Measurements from ENCODE around the gene AWAT2.

AWAT2 gene

GRCh38 chrX:70082723-70083122 lies 33.0 kb upstream of the AWAT2 start:
- Histone ChIP-seq H3K27ac (ENCODE audit: low read depth, low read length, poor library complexity, severe bottlenecking) (no peak overlapping the region), H3K27me3 (ENCODE audit: insufficient read depth, low read length) (no peaks in the 10 kb centered on the region), H4K20me1 (ENCODE audit: insufficient read depth, low read length) (no peaks in the 10 kb centered on the region), H3K79me2 (ENCODE audit: insufficient read depth, low read length) (no peaks in the 10 kb centered on the region), H3K4me1 (ENCODE audit: insufficient read depth, low read length, severe bottlenecking) (no peaks in the 10 kb centered on the region), H2AFZ (ENCODE audit: low read length) (no peak overlapping the region), H3K9ac (ENCODE audit: low read length) (no peak overlapping the region), H3K9me2 (ENCODE audit: low read depth, low read length) (no peaks in the 10 kb centered on the region), H3K36me3 (ENCODE audit: insufficient read depth, low read length) (no peaks in the 10 kb centered on the region), H3K9me3 (ENCODE audit: low read length) (no peaks in the 10 kb centered on the region), H3K4me2 (ENCODE audit: low read length) (no peak overlapping the region), H3F3A (ENCODE audit: insufficient read depth, low read length) (no peaks in the 10 kb centered on the region), H3K4me3 (ENCODE audit: low read depth, low read length, poor library complexity, severe bottlenecking) (no peak overlapping the region)
- TF ChIP-seq CTCF (IDR thresholded peaks at IDR 0.05; ENCODE audit: low read length) (no peak), EZH2 (IDR thresholded peaks at IDR 0.05; ENCODE audit: borderline replicate concordance, low read length) (no peak)

- H3F3A ChIP-seq (ENCODE audit: insufficient read depth, low read length): no peaks in the 10 kb centered on the region
- no peaks in the 10 kb centered on the region for H3K4me1 ChIP-seq (ENCODE audit: insufficient read depth, low read length, severe bottlenecking)
- no peak overlapping the region for H2AFZ ChIP-seq (ENCODE audit: low read length)
- H3K9me2 ChIP-seq (ENCODE audit: low read depth, low read length): no peaks in the 10 kb centered on the region
- H3K27ac ChIP-seq (ENCODE audit: low read depth, low read length, poor library complexity, severe bottlenecking): no peak overlapping the region
- no peaks in the 10 kb centered on the region for H3K27me3 ChIP-seq (ENCODE audit: insufficient read depth, low read length)
- H3K36me3 ChIP-seq (ENCODE audit: insufficient read depth, low read length): no peaks in the 10 kb centered on the region
- no peaks in the 10 kb centered on the region for H4K20me1 ChIP-seq (ENCODE audit: insufficient read depth, low read length)
- H3K4me2 ChIP-seq (ENCODE audit: low read length): no peak overlapping the region
- no peak overlapping the region for H3K9ac ChIP-seq (ENCODE audit: low read length)
- no peaks in the 10 kb centered on the region for H3K79me2 ChIP-seq (ENCODE audit: insufficient read depth, low read length)
- no peak overlapping the region for H3K4me3 ChIP-seq (ENCODE audit: low read depth, low read length, poor library complexity, severe bottlenecking)
- H3K9me3 ChIP-seq (ENCODE audit: low read length): no peaks in the 10 kb centered on the region
- no peak for TF ChIP-seq EZH2 (IDR thresholded peaks at IDR 0.05; ENCODE audit: borderline replicate concordance, low read length)
- no peak for TF ChIP-seq CTCF (IDR thresholded peaks at IDR 0.05; ENCODE audit: low read length)
Measured at GRCh38 chrX:70079870-70080269, 30.1 kb upstream of the AWAT2 start.

- Histone ChIP-seq H2AFZ (ENCODE audit: low read length) (no peak overlapping the region), H3K4me3 (ENCODE audit: low read depth, low read length, poor library complexity, severe bottlenecking) (no peak overlapping the region), H3K79me2 (ENCODE audit: insufficient read depth, low read length) (no peaks in the 10 kb centered on the region), H3K9ac (ENCODE audit: low read length) (no peak overlapping the region), H3K36me3 (ENCODE audit: insufficient read depth, low read length) (no peaks in the 10 kb centered on the region), H3F3A (ENCODE audit: insufficient read depth, low read length) (no peaks in the 10 kb centered on the region), H3K27me3 (ENCODE audit: insufficient read depth, low read length) (no peaks in the 10 kb centered on the region), H3K4me1 (ENCODE audit: insufficient read depth, low read length, severe bottlenecking) (no peaks in the 10 kb centered on the region), H3K9me2 (ENCODE audit: low read depth, low read length) (no peaks in the 10 kb centered on the region), H3K9me3 (ENCODE audit: low read length) (no peaks in the 10 kb centered on the region), H4K20me1 (ENCODE audit: insufficient read depth, low read length) (no peaks in the 10 kb centered on the region), H3K27ac (ENCODE audit: low read depth, low read length, poor library complexity, severe bottlenecking) (no peak overlapping the region), H3K4me2 (ENCODE audit: low read length) (no peak overlapping the region)
- TF ChIP-seq EZH2 (IDR thresholded peaks at IDR 0.05; ENCODE audit: borderline replicate concordance, low read length): no peak
- no peak for TF ChIP-seq CTCF (IDR thresholded peaks at IDR 0.05; ENCODE audit: low read length)
Measured at GRCh38 chrX:70079297-70079696, 29.6 kb upstream of the AWAT2 start.

Measured in OCI-LY1 (cell line).